MG63 (cell line): ENCODE results near the gene ADAMTS1. TPM values are rescaled to one million over a fixed set of nuclear protein-coding genes. Genes with fewer than 3 reads are reported as not detected.
"Not testable (repeated sequence)": the region's sequence is repeated elsewhere in the genome, so short reads cannot be mapped to it uniquely, and the experiment has no call there.

Experiments
- DNase-seq: peaks from one replicate; pipeline ENCODE4 v3.0.0-alpha.2; 2020
- H3K27me3 ChIP-seq: fragments of 250-450 bp; sonication (Bioruptor Pico); 2 replicates; pipeline ENCODE4 v1.5.1; 2020; ENCODE audit warnings: mild to moderate bottlenecking, moderate library complexity
- H3K36me3 ChIP-seq: fragments of 250-450 bp; sonication (Bioruptor Pico); 2 replicates; pipeline ENCODE4 v1.5.1; 2020; ENCODE audit warnings: mild to moderate bottlenecking, moderate library complexity
- H3K4me3 ChIP-seq: fragments of 250-450 bp; sonication (Bioruptor Pico); 2 replicates; pipeline ENCODE4 v1.5.1; 2020; ENCODE audit warnings: mild to moderate bottlenecking, moderate library complexity
- H3K9me3 ChIP-seq: fragments of 250-450 bp; sonication (Bioruptor Pico); 2 replicates; pipeline ENCODE4 v1.5.1; 2020; ENCODE audit warnings: mild to moderate bottlenecking, moderate library complexity
- total RNA-seq: library from RNA; depleted of rRNA; stranded (reverse); fragments of >200 nt; shearing (Covaris generic); gene quantifications from 2 replicates; pipeline ENCODE4 v1.2.3, GENCODE V29; 2014; ENCODE audit warnings: low replicate concordance; rRNA removed

Gene ADAMTS1
- 170 and 172 TPM in 2 replicates for total RNA-seq

DNA sequence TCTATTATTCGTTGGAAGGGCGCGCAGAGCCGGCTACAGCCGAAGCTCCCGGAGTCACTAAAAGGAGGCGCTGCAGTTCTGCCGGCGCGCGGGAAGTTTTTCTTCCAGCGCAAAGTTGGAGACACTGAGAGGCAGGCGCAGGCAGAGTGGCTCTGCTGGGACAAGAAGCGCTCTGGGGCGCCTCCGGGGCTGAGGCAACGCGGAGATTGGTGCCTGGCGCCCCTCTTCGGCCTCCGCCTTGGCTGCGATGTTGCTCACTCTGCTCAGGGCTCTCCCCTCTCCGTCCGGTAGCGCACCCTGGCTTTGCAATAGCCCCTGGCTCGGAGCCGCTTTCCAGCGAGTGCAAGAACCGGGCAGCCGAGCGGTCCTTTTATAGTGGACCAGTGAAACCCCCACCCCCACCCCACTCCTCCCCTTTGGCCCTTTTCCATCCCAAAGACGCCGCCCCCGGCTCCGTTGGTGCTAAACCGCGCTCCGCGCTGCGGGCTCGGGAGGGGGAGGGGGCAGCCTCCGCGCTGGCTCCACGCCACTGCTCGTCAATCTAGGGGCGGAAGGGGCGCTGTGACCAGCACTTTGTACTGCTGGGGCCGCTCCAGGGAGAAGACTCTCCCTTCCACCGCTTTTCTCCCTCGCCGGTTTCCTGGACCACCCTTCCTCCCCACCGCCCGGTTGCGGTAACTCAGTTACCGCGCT, at the start of gene ADAMTS1:
ADAMTS1 (minus strand) TSS at position 344 of the 693 bp plus-strand sequence. CDS start 455 bp downstream, outside the sequence.
- H3K36me3 ChIP-seq = peaks cover 39% of the 10 kb centered on the region
- peak; percentile 96 for DNase-seq
- H3K9me3 ChIP-seq = no peaks in the 10 kb centered on the region
- H3K27me3 ChIP-seq = no peaks in the 10 kb centered on the region
- H3K4me3 ChIP-seq = peak within 1 kb of the TSS; percentile 67

DNA sequence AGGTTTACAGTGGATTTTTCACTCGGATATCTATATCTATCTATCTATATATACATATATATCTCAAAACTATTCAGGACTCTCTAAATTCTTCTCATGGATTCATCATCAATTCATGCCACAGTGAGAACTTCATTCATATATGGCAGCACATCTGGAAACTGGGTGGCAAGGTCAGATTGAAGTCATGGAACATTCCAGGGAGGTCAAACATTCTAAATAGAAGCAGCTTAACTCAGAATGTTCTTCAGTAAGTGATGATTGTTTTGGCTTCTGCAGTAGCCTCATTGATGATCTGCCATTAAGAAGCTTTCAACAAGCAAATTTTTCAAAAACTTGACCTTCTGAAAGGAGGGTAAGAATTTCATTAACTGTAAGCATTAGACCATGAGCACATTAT, 46.9 kb upstream of the ADAMTS1 start:
- Histone ChIP-seq H3K9me3 (no peaks in the 10 kb centered on the region), H3K36me3 (no peaks in the 10 kb centered on the region), H3K27me3 (no peaks in the 10 kb centered on the region), H3K4me3 (no peak overlapping the region)
- DNase-seq = no peak

DNA sequence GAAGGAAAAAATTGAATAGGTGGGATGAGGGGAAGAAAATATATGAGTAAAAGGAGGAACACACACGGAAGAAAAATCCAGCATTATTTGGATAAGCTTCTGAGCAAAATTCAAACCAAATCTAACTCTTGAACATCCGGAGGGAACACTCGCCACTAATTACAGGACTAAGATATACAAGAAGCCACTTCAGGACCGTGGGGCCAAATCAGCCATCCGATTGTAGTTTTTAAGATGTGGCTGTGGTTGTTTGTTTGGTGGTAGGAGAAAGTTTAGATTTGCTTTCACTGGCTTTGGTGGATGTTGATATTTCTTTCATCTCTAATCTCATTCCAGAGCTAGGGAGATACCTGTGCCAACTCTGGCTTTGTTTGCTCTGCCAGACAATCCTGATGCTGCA, 43.7 kb upstream of the ADAMTS1 start:
- DNase-seq = no peak
- H3K4me3 ChIP-seq = no peak overlapping the region
- no peaks in the 10 kb centered on the region for H3K27me3 ChIP-seq
- H3K36me3 ChIP-seq = no peaks in the 10 kb centered on the region
- H3K9me3 ChIP-seq = no peaks in the 10 kb centered on the region

DNA sequence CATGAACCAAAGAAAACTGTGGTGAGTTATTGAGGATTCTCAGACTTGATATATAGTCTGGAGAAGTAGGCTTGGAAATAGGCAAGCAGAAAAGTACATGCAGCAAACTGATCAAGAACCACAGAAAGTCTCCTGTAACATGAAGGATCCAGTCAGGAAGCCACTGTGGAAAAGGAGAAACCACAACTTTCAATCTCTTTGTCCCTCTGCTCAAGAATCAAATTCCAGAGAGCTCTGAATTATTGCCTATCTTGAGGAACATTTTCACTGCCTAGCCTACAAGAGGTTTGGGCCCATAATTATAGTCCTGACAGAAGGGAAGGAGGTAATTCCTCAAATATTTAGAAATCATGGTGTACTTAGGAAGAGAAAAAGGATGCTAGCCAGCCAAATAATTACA, 43.0 kb upstream of the ADAMTS1 start:
- no peak for DNase-seq
- Histone ChIP-seq H3K27me3 (no peaks in the 10 kb centered on the region), H3K4me3 (no peak overlapping the region), H3K9me3 (no peaks in the 10 kb centered on the region), H3K36me3 (no peaks in the 10 kb centered on the region)

DNA sequence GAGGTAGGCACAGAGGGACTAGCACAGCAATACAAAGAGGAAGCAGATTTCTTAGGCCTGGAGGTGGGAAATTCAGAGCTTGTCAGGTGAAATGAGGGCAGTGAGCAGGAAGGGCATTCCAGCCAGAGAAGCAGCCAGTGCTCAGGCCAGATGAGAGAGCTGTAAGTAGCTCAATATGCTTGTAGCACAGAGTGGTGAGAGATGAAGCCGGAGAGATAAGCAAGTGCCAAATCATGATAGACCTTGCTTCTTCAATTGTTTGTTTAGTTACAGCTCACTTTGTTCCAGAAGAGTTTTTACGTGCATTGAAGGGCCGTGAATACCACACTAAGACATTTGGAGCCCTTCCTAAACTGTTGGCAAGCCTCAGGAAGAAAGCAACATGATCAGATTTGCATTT, 42.0 kb upstream of the ADAMTS1 start:
- Histone ChIP-seq H3K36me3 (no peaks in the 10 kb centered on the region), H3K9me3 (no peaks in the 10 kb centered on the region), H3K27me3 (no peaks in the 10 kb centered on the region), H3K4me3 (no peak overlapping the region)
- peak; percentile 27 for DNase-seq

DNA sequence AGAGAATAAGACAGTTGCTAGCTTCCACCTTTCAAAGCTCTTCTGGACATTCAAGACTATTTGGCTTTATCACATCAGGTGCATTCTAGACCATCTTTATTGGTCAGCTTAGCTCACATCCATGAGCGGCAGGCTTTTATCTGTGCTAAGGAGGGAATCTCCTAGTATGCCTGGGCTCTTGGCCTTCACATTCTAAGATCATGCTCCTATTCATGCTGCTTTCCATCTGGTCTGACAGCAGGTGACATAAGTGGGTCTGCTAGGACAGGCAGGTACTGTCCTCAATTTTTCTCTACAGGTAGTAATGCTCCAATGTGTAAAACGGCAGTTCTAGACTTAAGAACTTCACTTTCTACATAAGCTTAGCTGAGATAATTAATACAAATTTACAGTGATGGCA, 39.2 kb upstream of the ADAMTS1 start:
- H3K9me3 ChIP-seq = no peaks in the 10 kb centered on the region
- H3K27me3 ChIP-seq = no peaks in the 10 kb centered on the region
- H3K36me3 ChIP-seq = no peaks in the 10 kb centered on the region
- no peak overlapping the region for H3K4me3 ChIP-seq
- DNase-seq = no peak

DNA sequence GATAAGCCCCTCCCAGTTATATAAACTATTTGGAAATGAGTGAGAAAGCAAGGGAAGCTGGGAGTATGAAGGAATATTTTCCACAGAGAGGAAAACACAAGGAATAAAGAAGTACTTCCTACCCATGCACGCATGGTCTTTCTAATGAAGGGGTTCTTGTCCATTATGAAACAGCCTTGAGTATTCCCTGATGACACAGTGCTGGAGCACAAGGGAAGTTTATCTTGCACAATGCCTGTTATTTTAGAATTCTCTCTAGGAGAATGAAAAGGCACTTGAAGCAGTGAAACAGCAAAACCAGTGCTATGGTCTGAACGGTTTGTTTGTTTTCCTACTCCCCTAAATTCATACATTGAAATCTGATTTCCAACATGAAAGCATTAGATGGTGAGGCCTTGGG, 38.6 kb upstream of the ADAMTS1 start:
- no peaks in the 10 kb centered on the region for H3K9me3 ChIP-seq
- no peak for DNase-seq
- H3K4me3 ChIP-seq = no peak overlapping the region
- H3K27me3 ChIP-seq = no peaks in the 10 kb centered on the region
- no peaks in the 10 kb centered on the region for H3K36me3 ChIP-seq

DNA sequence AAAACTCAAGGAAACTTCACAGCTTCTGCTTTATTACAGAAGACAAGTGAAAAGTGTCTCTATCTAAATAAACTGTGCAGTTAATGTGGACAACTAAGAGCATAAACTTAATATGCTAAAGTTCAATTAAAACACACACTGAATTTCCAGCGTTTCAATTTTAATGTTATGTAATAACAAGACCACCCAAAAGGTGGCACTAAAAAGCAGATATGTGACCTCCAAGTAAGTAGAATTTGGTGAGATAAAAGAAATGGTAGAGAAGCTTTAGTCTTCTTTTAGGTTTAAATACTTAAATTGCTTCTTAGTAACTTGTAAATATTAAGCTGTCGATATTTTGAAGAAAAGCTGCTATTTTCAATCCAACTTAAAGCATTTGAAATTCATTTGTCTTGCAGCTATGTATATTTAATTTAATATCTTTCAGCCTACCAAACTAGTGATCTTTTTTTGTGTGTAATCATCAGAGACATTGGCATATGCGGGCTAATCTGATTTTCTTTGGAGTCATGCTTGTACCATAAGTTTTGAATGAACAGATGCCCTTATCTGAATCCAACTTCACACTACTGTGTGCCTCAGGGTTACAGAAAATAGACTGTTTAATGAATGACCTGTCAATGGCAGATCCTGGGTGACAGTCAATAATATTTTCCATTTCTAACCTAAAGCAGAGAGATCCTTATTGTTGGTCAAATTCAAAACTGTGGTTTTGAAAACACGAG, 36.5 kb upstream of the ADAMTS1 start:
- Histone ChIP-seq H3K4me3 (no peak overlapping the region), H3K9me3 (no peaks in the 10 kb centered on the region), H3K27me3 (no peaks in the 10 kb centered on the region), H3K36me3 (no peaks in the 10 kb centered on the region)
- no peak for DNase-seq

DNA sequence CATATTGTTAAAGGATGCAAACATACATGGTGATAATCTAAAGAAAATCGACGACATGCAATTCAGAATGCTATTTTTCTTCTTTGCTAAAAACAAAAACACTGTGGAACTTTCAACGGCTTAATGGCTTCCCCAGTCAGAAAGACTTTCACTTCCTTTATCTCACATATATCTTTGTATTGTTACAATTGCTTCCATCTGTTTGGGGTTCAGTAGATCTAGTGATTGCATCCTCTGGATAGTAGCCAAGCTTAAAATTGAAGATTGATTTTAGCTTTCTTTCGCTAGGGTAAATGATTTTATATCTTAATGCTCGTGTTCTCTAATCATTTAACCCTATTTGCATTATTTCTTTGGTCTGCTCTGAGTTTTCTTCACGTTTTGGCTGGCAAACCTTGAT, 31.8 kb upstream of the ADAMTS1 start:
- H3K27me3 ChIP-seq = no peaks in the 10 kb centered on the region
- DNase-seq = no peak
- 0 out of 2 replicates have a peak, but pooled peaks cover 3% of the 10 kb centered on the region for H3K9me3 ChIP-seq
- H3K4me3 ChIP-seq = no peak overlapping the region
- no peaks in the 10 kb centered on the region for H3K36me3 ChIP-seq

DNA sequence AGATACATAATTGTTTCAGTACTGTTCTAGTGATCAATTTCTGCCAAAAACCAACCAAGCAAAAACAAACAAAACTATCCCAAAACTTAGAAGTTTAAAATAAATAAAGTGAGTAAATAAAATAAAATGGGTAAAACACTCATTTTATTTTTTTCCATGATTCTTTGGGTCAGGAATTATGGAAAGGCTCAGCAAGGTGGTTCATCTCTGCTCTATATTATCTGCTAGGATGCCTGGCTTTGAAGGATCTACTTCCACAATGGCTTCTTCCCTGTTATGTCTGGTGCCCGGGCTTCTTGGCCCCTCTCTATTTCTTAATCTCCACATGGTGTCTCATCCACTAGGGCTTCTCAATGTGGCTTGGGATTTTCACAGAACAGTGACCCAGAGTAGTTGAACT, 29.1 kb upstream of the ADAMTS1 start:
- no peak for DNase-seq
- Histone ChIP-seq H3K36me3 (no peaks in the 10 kb centered on the region), H3K27me3 (no peaks in the 10 kb centered on the region), H3K9me3 (0 out of 2 replicates have a peak, but pooled peaks cover 3% of the 10 kb centered on the region), H3K4me3 (no peak overlapping the region)

DNA sequence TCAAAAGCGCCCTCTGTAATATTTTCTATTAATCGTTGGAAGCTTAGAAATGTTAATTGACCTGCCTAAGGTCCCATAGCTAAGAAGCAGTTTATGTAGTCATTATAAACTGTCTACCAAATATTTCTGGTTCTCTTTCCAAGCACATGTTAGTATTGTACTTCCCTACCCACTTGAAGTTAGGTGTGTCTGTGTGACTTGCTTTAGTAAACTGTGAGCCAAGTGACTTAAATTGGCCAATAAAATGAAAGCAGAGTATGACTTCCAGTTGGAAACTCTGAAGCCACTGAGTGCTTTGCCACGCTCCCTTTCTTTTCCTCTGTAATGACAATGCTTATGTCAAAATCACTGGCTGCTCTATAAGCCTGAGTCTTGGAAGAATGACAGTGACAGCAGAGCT, 20.6 kb upstream of the ADAMTS1 start:
- no peaks in the 10 kb centered on the region for H3K36me3 ChIP-seq
- H3K9me3 ChIP-seq = no peaks in the 10 kb centered on the region
- no peak for DNase-seq
- H3K27me3 ChIP-seq = no peaks in the 10 kb centered on the region
- H3K4me3 ChIP-seq = no peak overlapping the region

DNA sequence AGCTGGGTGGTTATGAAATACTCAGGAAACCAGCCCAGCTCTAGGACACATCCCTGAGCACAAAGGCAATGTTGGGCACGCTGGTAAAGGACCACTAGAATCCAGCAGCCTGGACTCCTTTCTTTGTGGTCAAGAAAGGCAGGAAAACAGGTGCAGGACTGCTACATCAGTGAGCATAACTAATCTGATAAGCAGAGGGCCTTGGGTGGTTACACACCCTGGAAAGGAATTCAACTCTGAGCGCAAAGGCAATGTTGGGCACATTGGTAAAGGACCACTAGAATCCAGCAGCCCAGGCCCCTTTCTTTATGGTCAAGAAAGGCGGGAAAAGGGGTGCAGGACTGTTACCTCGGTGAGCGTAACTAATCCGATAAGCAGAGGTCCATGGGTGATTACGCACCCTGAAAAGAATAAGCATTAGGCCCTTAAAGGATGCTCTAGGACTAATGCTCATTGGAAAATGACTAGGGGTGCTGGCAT, 11.7 kb upstream of the ADAMTS1 start:
- H3K9me3 ChIP-seq, H3K27me3 ChIP-seq, H3K4me3 ChIP-seq, H3K36me3 ChIP-seq, DNase-seq: not testable (repeated sequence)

DNA sequence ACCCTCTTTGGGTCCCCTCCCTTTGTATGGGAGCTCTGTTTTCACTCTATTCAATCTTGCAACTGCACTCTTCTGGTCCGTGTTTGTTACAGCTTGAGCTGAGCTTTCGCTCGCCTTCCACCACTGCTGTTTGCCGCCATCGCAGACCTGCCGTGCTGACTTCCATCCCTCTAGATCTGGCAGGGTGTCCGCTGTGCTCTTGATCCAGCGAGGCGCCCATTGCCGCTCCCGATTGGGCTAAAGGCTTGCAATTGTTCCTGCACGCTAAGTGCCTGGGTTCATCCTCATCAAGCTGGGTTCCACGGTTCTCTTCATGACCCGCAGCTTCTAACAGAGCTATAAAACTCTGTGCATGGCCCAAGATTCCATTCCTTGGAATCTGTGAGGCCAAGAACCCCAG, 9.5 kb upstream of the ADAMTS1 start:
- not testable (repeated sequence) for H3K9me3 ChIP-seq, H3K4me3 ChIP-seq, H3K36me3 ChIP-seq, DNase-seq, H3K27me3 ChIP-seq

DNA sequence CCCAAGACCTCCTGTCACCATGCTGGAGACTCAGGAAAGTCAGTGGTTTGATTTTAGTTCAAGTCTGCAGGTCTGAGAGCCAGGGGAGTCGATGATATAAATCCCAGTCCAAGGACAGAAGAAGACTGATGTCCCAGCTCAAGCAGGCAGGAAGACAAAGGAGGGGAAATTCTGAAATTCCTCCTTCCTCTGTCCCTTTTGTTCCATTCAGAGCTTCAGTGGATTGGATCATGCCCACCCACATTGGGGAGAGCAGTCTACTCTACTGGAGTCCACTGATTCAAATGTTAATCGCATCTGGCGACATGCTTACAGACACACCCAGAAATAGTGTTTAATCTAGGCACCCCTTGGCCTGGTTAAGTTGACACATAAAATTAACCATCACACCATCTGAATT, 7.2 kb upstream of the ADAMTS1 start:
- H3K4me3 ChIP-seq = no peak overlapping the region
- H3K27me3 ChIP-seq = no peaks in the 10 kb centered on the region
- H3K9me3 ChIP-seq = peaks cover 2% of the 10 kb centered on the region; the same call in 1 of the 2 replicates
- no peak for DNase-seq
- no peaks in the 10 kb centered on the region for H3K36me3 ChIP-seq

DNA sequence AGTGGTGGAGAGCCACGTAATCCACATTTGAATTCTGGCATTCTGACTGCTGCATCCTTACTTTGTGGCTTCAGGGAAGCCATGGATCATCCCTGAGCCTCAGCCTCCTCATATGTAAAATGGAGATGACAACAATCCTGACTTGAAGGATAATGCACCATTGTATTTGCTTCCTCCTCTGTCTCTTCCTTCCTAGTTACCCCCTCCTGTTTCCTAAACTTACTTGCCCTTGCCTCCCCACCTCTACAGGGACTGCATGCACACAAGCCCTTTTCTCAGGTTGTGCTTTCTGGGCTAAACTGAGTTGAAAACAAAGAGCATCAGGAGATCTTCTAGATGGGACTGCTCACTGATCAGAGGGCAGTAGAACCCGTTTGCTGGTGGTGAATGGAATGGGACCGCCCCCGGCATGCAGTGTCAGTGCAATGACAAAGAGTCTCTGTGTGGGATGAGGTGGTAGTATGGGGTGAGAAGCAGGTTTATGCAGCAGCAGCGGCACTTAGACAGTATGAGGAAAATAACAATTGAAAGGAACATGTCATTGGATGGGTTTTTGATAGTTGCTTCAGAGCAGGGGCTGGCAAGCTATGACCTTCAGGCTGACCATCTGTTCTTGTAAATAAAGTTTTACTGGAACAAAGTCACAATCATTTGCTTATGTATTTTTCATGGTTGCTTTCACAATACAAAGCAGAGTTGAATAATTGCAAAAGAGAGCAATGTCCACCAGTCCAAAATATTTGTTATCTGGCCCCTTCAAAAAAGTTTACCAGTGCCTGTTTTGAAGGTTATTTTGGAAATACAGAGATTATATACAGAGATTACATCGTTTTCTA, 6.1 kb upstream of the ADAMTS1 start:
- Histone ChIP-seq H3K4me3 (no peak overlapping the region), H3K36me3 (no peaks in the 10 kb centered on the region), H3K27me3 (no peaks in the 10 kb centered on the region), H3K9me3 (peaks cover 2% of the 10 kb centered on the region; the same call in 1 of the 2 replicates)
- DNase-seq = no peak

DNA sequence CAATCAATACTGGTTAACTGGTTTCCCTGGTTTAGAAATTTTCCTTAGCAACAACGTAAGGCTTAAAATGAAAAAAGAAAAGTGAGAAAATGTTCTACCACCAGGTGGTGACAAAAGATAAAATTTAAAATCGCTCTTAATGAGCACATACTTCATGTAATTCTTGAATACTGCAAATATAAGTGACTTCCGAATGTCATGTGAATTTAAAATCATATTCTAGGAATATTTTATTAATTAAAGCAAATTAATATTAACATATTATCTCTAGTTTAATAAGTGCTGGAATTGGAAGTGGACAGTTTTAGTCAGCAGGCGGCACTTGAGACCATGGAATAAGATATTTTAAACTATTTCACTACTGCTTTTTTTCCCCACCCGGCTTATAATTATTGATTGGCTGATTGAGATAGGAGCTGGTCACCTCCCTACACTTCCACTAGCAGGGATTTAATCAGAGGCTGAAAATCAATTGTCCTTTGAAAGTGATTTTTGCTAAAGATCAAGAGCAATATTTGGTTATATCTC, 5.0 kb upstream of the ADAMTS1 start:
- no peak for DNase-seq
- Histone ChIP-seq H3K36me3 (no peaks in the 10 kb centered on the region), H3K27me3 (no peaks in the 10 kb centered on the region), H3K4me3 (no peak overlapping the region), H3K9me3 (peaks cover 2% of the 10 kb centered on the region; the same call in 1 of the 2 replicates)
